BLaER1 (cell line): ENCODE results near the gene PDZD7.

Experiments
- H3K27ac ChIP-seq: shearing (Covaris generic); formaldehyde crosslinking; 2 replicates; pipeline ENCODE4 v1.8.1; 2022
- H3K27me3 ChIP-seq: shearing (Covaris generic); formaldehyde crosslinking; 2 replicates; pipeline ENCODE4 v1.8.1; 2022
- H3K36me3 ChIP-seq: shearing (Covaris generic); formaldehyde crosslinking; 2 replicates; pipeline ENCODE4 v1.8.1; 2022
- H3K4me1 ChIP-seq: shearing (Covaris generic); formaldehyde crosslinking; 2 replicates; pipeline ENCODE4 v1.8.1; 2022
- H3K4me2 ChIP-seq: shearing (Covaris generic); formaldehyde crosslinking; 2 replicates; pipeline ENCODE4 v1.8.1; 2022
- H3K4me3 ChIP-seq: shearing (Covaris generic); formaldehyde crosslinking; 2 replicates; pipeline ENCODE4 v1.8.1; 2022
- H3K9ac ChIP-seq: shearing (Covaris generic); formaldehyde crosslinking; 2 replicates; pipeline ENCODE4 v1.8.1; 2022
- H3K9me3 ChIP-seq: shearing (Covaris generic); formaldehyde crosslinking; 2 replicates; pipeline ENCODE4 v1.8.1; 2022
- H4K20me1 ChIP-seq: shearing (Covaris generic); formaldehyde crosslinking; 2 replicates; pipeline ENCODE4 v1.8.1; 2022
- Cebpa-rat ChIP-seq: shearing (Covaris generic); IDR thresholded peaks from 2 replicates; pipeline ENCODE4 v1.8.1; 2022

PDZD7 gene

GRCh38 chr10:101005361-101005760 lies 25.6 kb downstream of the PDZD7 start:
- Histone ChIP-seq H3K4me2 (no peak overlapping the region), H3K27ac (no peak overlapping the region), H3K9ac (no peak overlapping the region), H4K20me1 (peaks cover 68% of the 10 kb centered on the region), H3K36me3 (peaks cover 56% of the 10 kb centered on the region), H3K27me3 (no peaks in the 10 kb centered on the region), H3K4me1 (peaks cover 52% of the 10 kb centered on the region), H3K4me3 (no peak overlapping the region), H3K9me3 (no peaks in the 10 kb centered on the region)
- TF ChIP-seq Cebpa-rat = no peak

GRCh38 chr10:101003639-101004206 lies 27.2 kb downstream of the PDZD7 start:
- Histone ChIP-seq H3K27me3 (no peaks in the 10 kb centered on the region), H3K36me3 (peaks cover 56% of the 10 kb centered on the region), H3K4me1 (peaks cover 50% of the 10 kb centered on the region)

DNA sequence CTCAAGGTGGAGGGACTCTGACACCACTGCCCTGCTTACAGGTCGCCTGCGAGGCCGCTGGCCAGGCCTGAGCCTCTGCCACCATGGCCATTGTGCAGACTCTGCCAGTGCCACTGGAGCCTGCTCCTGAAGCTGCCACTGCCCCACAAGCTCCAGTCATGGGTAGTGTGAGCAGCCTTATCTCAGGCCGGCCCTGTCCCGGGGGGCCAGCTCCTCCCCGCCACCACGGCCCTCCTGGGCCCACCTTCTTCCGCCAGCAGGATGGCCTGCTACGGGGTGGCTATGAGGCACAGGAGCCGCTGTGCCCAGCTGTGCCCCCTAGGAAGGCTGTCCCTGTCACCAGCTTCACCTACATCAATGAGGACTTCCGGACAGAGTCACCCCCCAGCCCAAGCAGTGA lies 28.5 kb downstream of the PDZD7 start:
- Histone ChIP-seq H3K9me3 (no peaks in the 10 kb centered on the region), H3K4me2 (peak overlapping the region; percentile 99), H3K27ac (peak overlapping the region; percentile 98), H3K4me3 (peak overlapping the region; percentile 92; the same call in 1 of the 2 replicates), H3K9ac (peak overlapping the region; percentile 98), H3K27me3 (no peaks in the 10 kb centered on the region), H3K4me1 (peaks cover 41% of the 10 kb centered on the region), H3K36me3 (peaks cover 55% of the 10 kb centered on the region), H4K20me1 (peaks cover 62% of the 10 kb centered on the region)
- TF ChIP-seq Cebpa-rat = no peak

More at GRCh38 chr10:101003639-101004206, 27.2 kb downstream of the PDZD7 start:
- H3K9me3 ChIP-seq = no peaks in the 10 kb centered on the region
- H3K27ac ChIP-seq = no peak overlapping the region
- no peak overlapping the region for H3K4me3 ChIP-seq
- H3K4me2 ChIP-seq = no peak overlapping the region
- TF ChIP-seq Cebpa-rat = no peak
- peaks cover 68% of the 10 kb centered on the region for H4K20me1 ChIP-seq
- H3K9ac ChIP-seq = no peak overlapping the region

GRCh38 chr10:101001659-101002035 lies 29.3 kb downstream of the PDZD7 start:
- Histone ChIP-seq H3K36me3 (peaks cover 47% of the 10 kb centered on the region), H3K9me3 (no peaks in the 10 kb centered on the region), H3K4me2 (peak overlapping the region; percentile 99), H3K9ac (peak overlapping the region; percentile 98), H4K20me1 (peaks cover 53% of the 10 kb centered on the region), H3K4me1 (peaks cover 36% of the 10 kb centered on the region), H3K27me3 (no peaks in the 10 kb centered on the region), H3K4me3 (peak overlapping the region; percentile 92), H3K27ac (peak overlapping the region; percentile 98)
- TF ChIP-seq Cebpa-rat = no peak

- Histone ChIP-seq H3K27ac (peak overlapping the region; percentile 98), H3K9me3 (no peaks in the 10 kb centered on the region), H3K27me3 (no peaks in the 10 kb centered on the region), H3K4me1 (peaks cover 40% of the 10 kb centered on the region), H3K4me3 (peak overlapping the region; percentile 92), H3K36me3 (peaks cover 41% of the 10 kb centered on the region), H3K9ac (peak overlapping the region; percentile 98), H4K20me1 (peaks cover 48% of the 10 kb centered on the region), H3K4me2 (peak overlapping the region; percentile 99)
- TF ChIP-seq Cebpa-rat = no peak
Observed at GRCh38 chr10:101000915-101001658, 29.8 kb downstream of the PDZD7 start.

- Histone ChIP-seq H4K20me1 (peaks cover 41% of the 10 kb centered on the region), H3K4me2 (peak overlapping the region; percentile 99), H3K4me1 (peaks cover 44% of the 10 kb centered on the region), H3K36me3 (peaks cover 37% of the 10 kb centered on the region), H3K27ac (peak overlapping the region; percentile 98), H3K9me3 (no peaks in the 10 kb centered on the region), H3K9ac (peak overlapping the region; percentile 98), H3K4me3 (peak overlapping the region; percentile 92), H3K27me3 (no peaks in the 10 kb centered on the region)
- no peak for TF ChIP-seq Cebpa-rat
Observed at GRCh38 chr10:101000127-101000914, 30.6 kb downstream of the PDZD7 start.

GRCh38 chr10:100999742-101000126 lies 31.2 kb downstream of the PDZD7 start, which contains the start of gene LZTS2:
LZTS2 (plus strand) TSS chr10:100999808; CDS start chr10:101002539, 2,731 bp downstream.
- peak within 1 kb of the TSS; percentile 92 for H3K4me3 ChIP-seq
- H3K36me3 ChIP-seq = peaks cover 37% of the 10 kb centered on the region
- H3K9me3 ChIP-seq = no peaks in the 10 kb centered on the region
- no peak for TF ChIP-seq Cebpa-rat
- peaks cover 35% of the 10 kb centered on the region for H4K20me1 ChIP-seq
- peak within 1 kb of the TSS; percentile 99 for H3K4me2 ChIP-seq
- H3K4me1 ChIP-seq = peaks cover 44% of the 10 kb centered on the region
- peak within 1 kb of the TSS; percentile 98 for H3K27ac ChIP-seq
- H3K27me3 ChIP-seq = no peaks in the 10 kb centered on the region
- peak within 1 kb of the TSS; percentile 98 for H3K9ac ChIP-seq

- no peak for TF ChIP-seq Cebpa-rat
- no peaks in the 10 kb centered on the region for H3K9me3 ChIP-seq
- peak overlapping the region; percentile 98 for H3K9ac ChIP-seq
- H4K20me1 ChIP-seq = peaks cover 34% of the 10 kb centered on the region
- H3K27ac ChIP-seq = peak overlapping the region; percentile 98
- peaks cover 44% of the 10 kb centered on the region for H3K4me1 ChIP-seq
- H3K27me3 ChIP-seq = no peaks in the 10 kb centered on the region
- H3K4me2 ChIP-seq = peak overlapping the region; percentile 99
- peak overlapping the region; percentile 92 for H3K4me3 ChIP-seq
- H3K36me3 ChIP-seq = peaks cover 37% of the 10 kb centered on the region
Observed at GRCh38 chr10:100998991-100999741, 31.8 kb downstream of the PDZD7 start.

DNA sequence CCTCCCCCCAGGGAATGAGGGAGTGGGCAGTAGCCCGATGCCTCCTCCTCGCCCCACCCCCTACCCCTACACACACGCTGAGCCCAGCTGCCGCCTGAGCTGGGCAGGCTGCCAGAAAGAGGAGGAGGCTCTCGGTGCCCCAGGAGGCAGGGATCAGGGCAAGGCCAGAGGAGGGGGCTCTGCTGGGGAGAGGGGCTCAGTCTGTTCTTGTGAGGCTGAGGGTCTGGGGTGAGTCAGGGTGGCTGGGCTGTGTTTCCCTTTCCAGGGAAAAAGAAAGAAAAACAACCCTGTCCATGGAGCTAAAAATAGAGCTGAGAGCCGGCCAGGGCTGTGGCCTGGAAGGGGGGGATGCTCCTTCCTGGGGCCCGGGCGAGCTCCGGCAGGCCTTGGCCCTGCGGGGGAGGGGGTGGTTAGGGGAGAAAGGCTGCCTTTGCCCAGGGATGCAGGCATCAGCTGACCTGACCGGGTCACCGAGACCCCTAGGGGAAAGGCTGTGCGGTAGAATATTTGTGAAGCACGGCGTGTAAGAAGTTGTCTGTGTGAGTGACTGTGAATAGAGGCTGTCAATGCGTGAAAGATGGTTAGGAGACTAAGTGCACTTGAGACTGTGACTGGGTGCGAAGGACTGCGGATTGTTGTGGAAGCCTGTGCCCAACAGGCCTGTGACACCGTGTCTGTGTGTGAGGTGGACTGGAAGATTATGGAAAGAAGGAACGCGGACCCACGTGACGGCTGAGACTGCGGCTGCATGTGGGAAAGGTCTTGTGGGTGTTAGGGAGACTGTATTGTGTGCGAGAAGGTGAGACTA lies 32.5 kb downstream of the PDZD7 start:
- Histone ChIP-seq H4K20me1 (peaks cover 34% of the 10 kb centered on the region), H3K27ac (peak overlapping the region; percentile 98)

More for the DNA sequence above, 32.5 kb downstream of the PDZD7 start:
- Histone ChIP-seq H3K9ac (peak overlapping the region; percentile 98), H3K36me3 (peaks cover 37% of the 10 kb centered on the region), H3K9me3 (no peaks in the 10 kb centered on the region), H3K4me3 (peak overlapping the region; percentile 92), H3K4me1 (peaks cover 44% of the 10 kb centered on the region), H3K27me3 (no peaks in the 10 kb centered on the region), H3K4me2 (peak overlapping the region; percentile 99)
- TF ChIP-seq Cebpa-rat = no peak
